Brain microvascular endothelial cell (primary cell): Measurements from ENCODE around the gene ADAMTS2.

ENCODE experiments used
- DNase-seq: peaks from one replicate; pipeline ENCODE4 v3.0.0-alpha.2; 2020
- H3K27ac ChIP-seq: fragments of 250-450 bp; sonication (Bioruptor Pico); 2 replicates; pipeline ENCODE4 v1.5.1; 2020; ENCODE audit warnings: mild to moderate bottlenecking, moderate library complexity
- H3K27me3 ChIP-seq: fragments of 250-450 bp; sonication (Bioruptor Pico); replicated peaks from 2 replicates; pipeline ENCODE4 v1.5.1; 2020; ENCODE audit warnings: mild to moderate bottlenecking
- H3K36me3 ChIP-seq: fragments of 250-450 bp; sonication (Bioruptor Pico); replicated peaks from 2 replicates; pipeline ENCODE4 v1.5.1; 2020; ENCODE audit warnings: mild to moderate bottlenecking
- H3K4me3 ChIP-seq: 2 replicates; pipeline ENCODE4 v1.5.1; 2011; ENCODE audit warnings: low read depth, mild to moderate bottlenecking, control low read depth, low read length, moderate library complexity
- CTCF ChIP-seq: IDR thresholded peaks from 2 replicates; pipeline ENCODE4 v1.5.1; 2011; ENCODE audit warnings: low read depth, mild to moderate bottlenecking, moderate library complexity, low read length, control low read depth, inconsistent platforms; ENCODE audit errors: missing control alignments
- in situ Hi-C: cut with HindIII; loops from 2 replicates; pipeline ENCODE4 v1.10.0; 2017; ENCODE audit warnings: low sequenced_read_pairs, low pct_ligation_motif_present

Gene ADAMTS2

DNA sequence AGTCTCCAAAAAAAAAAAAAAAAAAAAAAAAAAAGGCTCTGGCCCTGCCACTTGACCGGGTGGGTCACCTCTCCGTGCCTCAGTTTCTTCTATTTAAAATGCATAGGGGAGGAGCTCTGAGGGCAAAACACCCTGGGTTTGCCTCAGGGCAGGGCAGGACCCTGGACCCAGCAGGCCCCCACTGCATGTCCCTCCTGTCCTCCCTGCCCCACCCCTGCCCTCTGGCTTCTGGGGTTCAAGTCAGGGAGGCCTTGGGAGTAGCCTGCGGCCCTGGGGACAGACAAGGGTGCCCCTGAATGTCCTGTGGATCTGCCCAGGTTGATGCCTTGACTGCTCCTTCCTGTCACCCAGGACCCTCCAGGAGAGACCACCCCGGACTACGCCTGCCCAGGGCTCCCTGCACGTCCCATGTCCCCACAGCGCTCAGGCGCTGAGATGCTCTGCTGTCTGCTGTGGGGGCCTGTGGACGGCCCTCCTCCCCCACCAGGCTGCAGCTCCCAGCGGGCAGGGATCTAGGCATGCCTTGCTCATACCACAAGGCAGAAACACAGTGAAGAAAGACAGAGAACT, 35.4 kb downstream of the ADAMTS2 start:
- DNase-seq, result no peak
- in situ Hi-C loops, result no loop called here
- Histone ChIP-seq H3K27ac (no peak overlapping the region), H3K4me3 (no peak overlapping the region), H3K27me3 (no peaks in the 10 kb centered on the region), H3K36me3 (no peaks in the 10 kb centered on the region)
- no peak for TF ChIP-seq CTCF

GRCh38 chr5:179309383-179309670, 35.9 kb downstream of the ADAMTS2 start:
- Histone ChIP-seq H3K4me3 (no peak overlapping the region), H3K36me3 (no peaks in the 10 kb centered on the region), H3K27me3 (no peaks in the 10 kb centered on the region), H3K27ac (no peak overlapping the region)
- TF ChIP-seq CTCF, result no peak
- in situ Hi-C loops, result no loop called here
- no peak for DNase-seq

GRCh38 chr5:179308563-179309382, 36.5 kb downstream of the ADAMTS2 start:
- no peaks in the 10 kb centered on the region for H3K36me3 ChIP-seq
- no peak for DNase-seq
- no peak for TF ChIP-seq CTCF
- H3K27me3 ChIP-seq, result no peaks in the 10 kb centered on the region
- no peak overlapping the region for H3K27ac ChIP-seq
- no peak overlapping the region for H3K4me3 ChIP-seq
- in situ Hi-C loops, result no loop called here

DNA sequence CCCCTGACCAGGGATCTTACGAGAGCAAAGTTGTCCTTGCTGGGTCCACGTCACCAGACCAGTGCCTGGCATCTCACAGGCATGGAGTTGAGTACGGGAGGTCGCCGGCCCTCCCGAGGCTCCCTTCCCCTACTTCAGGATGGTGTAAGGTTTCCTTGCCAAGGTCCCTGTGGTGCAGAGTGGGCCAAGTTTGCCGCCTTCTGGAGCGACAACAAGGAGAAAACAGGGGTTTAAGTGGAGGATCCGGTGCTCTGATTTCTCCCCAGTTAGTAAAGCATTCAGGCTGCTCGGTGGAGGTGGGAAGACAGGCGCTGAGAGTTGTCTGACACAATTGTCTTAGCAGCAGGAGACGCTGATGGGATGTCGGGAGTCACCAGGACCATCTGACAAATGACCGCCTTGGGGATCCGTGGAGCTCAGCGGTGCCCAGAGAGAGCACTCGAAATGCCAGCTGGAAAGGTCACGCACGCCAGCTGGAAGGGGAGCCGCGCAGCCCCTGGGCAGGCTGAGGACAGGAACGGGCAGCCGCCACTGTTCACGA, 37.3 kb downstream of the ADAMTS2 start:
- H3K27ac ChIP-seq, result no peak overlapping the region
- H3K4me3 ChIP-seq, result no peak overlapping the region
- no peaks in the 10 kb centered on the region for H3K36me3 ChIP-seq
- no peaks in the 10 kb centered on the region for H3K27me3 ChIP-seq
- no peak for TF ChIP-seq CTCF
- in situ Hi-C loops, result no loop called here
- no peak for DNase-seq

- H3K27ac ChIP-seq, result peak overlapping the region; percentile 95
- in situ Hi-C loops, result no loop called here
- no peak for TF ChIP-seq CTCF
Measured at GRCh38 chr5:179307013-179307800, 38.1 kb downstream of the ADAMTS2 start.

More at GRCh38 chr5:179307013-179307800, 38.1 kb downstream of the ADAMTS2 start:
- Histone ChIP-seq H3K4me3 (no peak overlapping the region), H3K27me3 (no peaks in the 10 kb centered on the region), H3K36me3 (no peaks in the 10 kb centered on the region)
- DNase-seq, result no peak
